NCI-H1092 treated with DMSO at 0.1 percent for 48 hours (cell line): ENCODE results near the gene SLC22A1.
A peak's percentile ranks its signal among the peaks of the same experiment; 100 is the strongest.
"Not testable (repeated sequence)": the region's sequence is repeated elsewhere in the genome, so short reads cannot be mapped to it uniquely, and the experiment has no call there.

ENCODE experiments used
- DNase-seq: peaks from one replicate; lab custom pipeline; 2025; lab: John Stamatoyannopoulos, UW

SLC22A1 gene

DNA sequence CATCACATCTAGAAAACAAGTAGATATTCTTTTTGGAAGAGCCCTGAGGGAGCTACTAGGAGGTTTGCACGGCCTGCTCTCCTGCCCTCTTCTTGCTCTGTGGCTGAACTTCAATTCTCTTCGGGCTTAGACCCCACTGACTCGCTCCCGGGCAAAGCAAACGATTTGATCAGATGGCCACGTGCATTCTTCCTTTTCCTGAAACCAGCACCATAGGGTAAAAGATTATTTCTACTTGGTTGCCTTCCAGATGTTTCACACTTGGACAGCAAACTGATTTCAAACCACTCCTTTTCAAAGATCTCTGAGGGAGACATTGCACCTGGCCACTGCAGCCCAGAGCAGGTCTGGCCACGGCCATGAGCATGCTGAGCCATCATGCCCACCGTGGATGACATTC, at the start of gene SLC22A1:
TSS of gene SLC22A1 (plus strand) at position 258 of the 400 bp plus-strand sequence. CDS start at position 379, 121 bp downstream.
- no peak for DNase-seq

DNA sequence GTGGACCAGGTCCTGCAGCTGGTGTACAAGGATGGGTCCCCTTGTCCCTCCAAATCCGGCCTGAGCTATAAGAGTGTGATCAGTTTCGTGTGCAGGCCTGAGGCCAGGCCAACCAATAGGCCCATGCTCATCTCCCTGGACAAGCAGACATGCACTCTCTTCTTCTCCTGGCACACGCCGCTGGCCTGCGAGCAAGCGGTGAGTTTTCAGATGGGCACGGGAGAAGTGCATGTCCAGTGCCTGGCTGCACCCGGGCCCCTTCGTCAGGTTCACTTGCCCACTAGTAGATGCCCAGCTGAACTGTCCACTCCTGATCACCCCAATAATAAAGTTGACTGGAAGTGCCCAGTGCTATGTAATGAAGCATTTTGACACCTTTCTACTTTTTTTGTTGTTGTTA, 48.3 kb upstream of the SLC22A1 start:
- DNase-seq: no peak

DNA sequence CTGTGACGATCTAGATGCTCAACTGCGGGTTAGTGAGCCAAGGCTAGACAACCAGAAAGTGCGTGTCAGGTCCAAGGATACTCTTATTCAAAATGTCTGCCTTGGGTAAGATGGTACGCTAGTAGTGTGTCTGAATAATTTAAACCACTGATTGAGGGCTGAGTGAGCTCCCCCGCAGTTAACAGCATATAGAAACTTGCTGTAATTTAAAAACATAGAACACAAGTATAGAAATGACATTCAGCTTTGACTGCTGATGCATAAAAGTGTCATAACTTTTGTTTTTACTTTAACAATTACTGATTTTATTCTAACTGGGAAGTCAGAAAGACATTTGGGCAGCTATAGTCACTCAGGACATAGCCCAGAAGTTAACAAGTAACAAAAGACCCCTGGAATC, 45.6 kb upstream of the SLC22A1 start:
- no peak for DNase-seq

DNA sequence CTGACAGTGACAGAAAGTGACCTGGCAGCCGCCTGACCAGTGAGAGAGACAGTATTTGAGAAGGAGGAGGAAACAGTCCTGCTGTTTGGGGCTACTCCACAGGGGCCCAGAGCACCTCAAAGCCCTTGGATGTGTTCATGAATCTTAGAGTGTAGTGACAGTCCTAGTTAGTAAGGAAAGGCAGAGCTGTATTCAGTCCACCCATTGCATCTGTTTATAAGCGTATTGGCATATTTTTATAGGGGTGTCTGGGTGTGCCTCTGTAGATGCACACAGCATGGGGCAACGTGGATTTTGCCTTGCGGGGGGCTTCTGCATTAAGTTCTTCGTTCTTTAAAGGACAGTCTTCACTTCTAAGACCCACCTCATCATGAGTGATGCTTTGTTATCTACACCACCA, 44.6 kb upstream of the SLC22A1 start:
- DNase-seq: no peak

DNA sequence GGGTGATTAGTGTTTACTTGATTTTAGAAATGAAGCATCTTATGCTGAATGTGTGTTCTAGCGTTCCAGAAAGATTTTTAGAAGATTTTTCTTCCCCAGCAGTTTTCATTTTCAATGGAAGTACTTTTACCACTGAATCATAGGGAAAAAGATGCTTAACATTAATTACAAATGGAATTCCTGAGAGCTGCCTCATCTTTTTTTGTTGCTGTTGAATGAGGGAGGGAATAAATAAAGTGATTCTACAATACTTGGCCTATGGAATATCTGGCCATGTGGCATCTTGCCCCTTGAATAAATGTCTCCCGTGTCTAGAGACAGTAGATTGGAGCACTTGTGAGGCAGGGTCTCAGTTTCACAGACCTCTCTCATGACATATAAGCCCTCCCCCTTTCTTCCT, 44.1 kb upstream of the SLC22A1 start:
- DNase-seq: no peak

DNA sequence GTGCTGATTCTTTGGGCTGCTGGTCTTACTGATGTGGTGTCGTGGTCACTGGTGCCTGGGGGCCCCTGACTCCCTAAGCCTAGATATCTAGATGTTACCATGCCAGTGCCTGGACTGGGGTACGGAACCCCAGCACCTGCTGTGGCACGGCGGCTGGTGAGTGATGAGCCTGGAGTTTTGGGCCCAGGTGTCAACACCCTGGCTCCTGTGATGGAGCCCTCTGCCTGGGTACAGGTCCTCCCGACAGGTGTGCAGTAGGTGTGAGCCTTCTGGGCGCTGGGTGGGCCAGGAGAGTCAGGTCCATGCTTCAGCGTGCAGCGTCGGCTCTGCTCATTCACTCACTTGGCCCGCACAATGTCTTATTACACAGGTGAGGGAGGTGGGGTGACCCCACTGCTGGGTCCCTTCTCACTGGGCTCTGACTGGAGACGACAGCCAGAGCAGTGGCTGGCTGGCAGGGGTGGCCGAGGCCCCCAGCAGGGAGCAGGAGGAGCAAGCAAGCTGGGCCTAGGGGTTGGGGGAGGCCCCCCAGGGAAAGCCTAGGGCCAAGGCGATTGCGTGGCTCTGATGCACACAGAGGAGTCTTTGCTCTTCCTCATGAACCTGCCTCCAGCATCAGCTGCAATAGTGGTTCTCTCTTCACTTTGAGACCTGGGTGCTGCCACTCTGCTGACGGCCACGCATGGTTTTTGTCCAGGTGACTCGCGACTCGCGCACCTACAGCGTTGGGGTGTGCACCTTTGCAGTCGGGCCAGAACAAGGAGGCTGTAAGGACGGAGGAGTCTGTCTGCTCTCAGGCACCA, 42.5 kb upstream of the SLC22A1 start:
- no peak for DNase-seq

DNA sequence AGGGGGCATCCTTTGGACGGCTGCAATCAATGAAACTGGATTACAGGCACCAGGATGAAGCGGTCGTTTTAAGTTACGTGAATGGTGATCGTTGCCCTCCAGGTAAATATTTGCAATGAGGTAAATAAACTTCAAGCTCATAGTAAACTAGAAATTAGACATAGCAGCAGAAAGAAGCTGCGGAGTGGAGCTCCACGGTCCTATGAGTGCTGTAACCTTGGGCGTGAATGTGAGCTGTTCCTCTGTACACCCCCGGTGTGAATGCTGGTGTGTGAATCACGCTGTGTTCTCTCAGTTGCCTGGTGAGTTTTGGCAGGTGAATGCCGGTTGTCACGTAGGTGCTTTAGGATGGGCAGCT, 42.0 kb upstream of the SLC22A1 start:
- no peak for DNase-seq

DNA sequence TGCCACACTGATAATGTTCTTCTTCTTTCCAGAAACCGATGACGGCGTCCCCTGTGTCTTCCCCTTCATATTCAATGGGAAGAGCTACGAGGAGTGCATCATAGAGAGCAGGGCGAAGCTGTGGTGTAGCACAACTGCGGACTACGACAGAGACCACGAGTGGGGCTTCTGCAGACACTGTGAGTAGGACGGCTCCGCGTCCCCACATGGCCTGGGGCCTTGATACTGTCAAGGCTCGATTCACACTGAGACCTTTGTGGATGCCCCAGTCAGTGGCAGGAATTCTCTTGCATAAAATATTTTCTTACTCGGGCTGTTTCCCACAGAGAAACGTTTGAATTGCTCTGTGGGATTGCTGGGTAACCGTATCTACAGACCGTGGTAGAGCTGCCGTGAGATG, 41.5 kb upstream of the SLC22A1 start:
- no peak for DNase-seq

DNA sequence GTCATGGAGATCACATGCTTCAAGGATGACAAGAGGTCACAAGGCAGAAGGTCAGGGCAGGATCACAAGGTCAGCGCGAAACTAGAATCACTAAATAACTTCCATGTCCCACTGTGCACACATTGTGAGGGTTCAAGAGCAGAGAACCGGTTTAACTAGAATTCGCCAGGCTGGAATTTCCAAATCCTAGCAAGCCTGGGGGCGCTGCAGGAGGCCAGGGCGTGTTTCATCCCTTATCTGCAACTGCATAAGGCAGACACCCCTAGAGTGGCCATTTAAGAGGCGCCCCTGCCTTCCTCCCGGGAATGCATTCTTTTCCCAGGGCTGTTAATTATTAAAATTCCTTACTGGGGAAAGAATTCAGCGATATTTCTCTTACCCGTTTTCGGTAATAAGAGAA, 40.2 kb upstream of the SLC22A1 start:
- DNase-seq: no peak

DNA sequence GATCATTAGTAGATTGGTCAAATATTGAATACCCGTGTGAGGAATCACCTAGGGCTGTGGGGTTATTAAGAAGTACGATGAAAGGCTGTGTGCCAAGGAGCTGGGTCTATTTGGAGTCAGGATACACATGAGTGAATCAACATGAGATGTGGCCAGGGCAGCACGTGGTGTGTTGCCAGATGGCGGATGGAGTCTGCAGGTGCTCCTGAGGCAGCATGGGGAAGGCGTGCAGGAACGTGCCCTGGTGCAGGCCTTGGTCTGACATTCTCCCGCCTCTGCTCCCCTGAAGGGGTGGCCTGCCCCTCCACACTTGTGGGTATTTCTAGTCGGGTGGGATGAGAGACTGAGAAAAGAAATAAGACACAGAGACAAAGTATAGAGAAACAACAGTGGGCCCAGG, 39.0 kb upstream of the SLC22A1 start:
- DNase-seq: no peak

DNA sequence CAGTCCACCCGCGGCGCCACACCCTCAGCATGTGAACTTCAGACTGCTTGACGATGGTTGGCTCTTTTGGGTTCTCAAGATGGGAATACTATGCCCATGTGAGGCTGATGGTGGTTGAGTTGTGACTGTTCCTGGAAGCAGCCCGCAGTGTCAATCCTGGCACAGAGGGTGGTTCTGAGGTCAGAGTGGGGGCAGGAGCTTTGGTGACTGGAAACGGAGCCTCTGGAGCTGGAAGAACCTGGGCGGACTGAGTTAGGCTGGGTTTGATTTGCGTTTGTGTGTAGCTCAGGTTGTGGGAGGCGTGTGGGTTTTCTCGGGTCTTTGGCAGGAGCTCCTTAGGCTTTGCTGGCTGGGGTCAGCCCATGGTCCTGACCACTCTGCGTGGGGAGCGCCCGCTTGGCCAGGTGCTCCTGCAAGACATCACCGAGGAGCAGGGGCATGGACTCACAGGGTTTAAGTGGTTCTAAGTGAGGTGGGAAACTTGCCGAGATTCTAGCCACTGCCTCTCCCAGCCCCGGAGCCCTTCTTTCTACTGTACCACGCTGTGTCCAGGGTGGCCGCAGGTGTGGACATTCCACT, 37.3 kb upstream of the SLC22A1 start:
- no peak for DNase-seq

DNA sequence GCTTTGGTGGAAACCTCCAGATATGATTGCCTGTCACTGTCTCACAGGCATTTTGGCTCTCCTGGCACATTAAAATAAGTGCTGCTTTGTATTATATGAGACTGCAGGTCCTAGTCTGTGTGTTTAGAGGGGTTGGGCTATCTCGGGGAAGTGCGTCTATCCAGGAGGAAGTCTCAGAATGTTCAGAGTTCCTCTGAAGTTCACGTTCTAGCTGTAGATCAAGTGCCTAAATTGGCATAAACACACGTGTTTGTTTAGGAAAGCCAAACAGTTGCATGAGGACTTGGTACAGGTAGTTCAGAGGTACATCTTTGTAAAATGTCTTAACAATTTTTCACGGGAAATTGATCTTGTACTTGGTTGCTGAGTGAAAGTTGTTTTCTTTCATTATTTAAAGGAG, 36.4 kb upstream of the SLC22A1 start:
- no peak for DNase-seq

DNA sequence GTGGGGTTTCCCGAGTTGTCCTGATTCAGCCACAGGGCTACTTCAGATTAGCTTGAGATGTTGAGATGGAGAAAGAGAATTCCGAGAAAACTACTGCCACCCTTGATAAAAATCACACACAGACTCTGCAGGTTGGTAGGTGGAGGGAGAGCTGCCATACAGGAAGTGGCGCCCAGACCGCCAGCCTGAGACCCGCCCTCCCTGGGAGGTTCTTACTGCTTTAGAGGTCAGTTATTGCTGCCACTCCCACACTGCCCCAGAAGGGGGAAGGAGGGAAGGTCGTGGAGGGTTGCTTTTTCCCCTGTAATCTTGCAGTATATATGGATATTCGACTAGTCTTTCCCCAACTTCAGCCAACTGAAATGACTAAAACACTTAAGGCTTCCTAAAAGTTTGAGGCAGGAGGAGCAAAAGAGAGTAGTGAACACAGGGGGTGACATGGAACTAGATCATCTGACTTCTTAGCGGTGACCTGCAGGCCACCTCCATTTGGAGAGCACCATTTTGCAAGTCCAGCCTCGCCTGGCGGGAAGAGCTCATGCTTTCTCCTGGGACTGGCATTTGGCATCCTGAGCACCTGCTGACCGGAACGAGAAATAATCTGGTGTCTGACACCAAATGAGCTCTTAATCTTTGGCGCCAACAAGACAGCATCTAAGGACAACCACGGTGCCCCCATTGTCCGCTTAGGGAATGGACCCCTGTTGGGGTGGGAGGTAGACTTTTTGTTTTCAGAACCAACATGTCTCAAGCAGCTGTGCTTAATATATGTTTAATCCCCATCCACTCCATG, 35.7 kb upstream of the SLC22A1 start:
- DNase-seq: no peak

DNA sequence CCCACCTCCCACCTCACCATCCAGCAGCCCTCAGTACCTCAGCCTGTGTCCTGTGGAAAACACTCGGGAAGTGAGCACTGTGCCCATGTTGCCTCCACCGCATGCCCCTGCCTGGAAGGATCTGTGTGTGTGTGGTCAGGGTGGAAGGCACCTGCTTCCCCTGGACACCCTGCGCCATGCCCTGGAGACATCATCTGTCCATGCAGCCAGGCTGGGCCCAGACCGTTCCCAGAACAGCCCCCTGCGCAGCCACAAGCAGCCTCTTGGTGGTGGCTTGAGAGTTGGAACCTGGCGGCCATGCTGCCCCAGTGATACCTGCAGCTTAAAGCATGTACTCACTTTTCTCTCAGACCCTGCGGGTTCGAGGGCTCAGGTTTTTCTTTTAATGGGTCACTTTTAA, 34.9 kb upstream of the SLC22A1 start:
- DNase-seq: no peak

DNA sequence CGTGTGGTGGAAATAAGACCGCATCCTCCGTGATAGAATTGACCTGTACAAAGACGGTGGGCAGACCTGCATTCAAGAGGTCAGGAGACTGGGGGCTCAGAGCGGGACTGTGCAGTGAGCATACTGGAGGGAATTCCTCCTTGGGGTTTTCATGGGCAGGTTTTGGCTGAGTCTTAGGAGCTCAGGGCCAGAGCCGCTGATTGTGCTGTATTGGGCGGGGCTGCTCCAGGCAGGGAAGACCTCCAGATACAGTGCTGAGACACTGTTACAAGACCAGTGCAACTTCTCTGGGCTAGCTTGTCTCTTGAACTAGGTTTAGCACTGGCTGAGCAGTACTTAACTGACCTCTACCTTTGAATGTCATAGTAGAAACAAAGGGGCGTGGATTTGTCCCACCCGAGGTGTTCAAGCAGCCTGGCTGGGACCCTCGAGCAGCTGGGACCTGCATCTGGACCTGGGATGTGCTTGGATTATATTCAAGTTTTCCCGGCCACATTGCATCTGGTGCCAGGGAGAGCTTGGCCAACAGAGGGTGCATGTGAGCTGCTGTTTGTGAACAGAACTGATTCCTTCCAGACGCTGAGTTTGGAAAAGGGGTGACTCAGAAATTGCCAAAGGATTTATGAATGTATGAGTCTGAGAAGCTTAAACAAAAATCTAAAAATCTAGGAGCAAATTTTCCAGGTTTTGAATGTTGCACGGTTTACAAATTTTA, 33.4 kb upstream of the SLC22A1 start:
- peak; percentile 12 for DNase-seq

DNA sequence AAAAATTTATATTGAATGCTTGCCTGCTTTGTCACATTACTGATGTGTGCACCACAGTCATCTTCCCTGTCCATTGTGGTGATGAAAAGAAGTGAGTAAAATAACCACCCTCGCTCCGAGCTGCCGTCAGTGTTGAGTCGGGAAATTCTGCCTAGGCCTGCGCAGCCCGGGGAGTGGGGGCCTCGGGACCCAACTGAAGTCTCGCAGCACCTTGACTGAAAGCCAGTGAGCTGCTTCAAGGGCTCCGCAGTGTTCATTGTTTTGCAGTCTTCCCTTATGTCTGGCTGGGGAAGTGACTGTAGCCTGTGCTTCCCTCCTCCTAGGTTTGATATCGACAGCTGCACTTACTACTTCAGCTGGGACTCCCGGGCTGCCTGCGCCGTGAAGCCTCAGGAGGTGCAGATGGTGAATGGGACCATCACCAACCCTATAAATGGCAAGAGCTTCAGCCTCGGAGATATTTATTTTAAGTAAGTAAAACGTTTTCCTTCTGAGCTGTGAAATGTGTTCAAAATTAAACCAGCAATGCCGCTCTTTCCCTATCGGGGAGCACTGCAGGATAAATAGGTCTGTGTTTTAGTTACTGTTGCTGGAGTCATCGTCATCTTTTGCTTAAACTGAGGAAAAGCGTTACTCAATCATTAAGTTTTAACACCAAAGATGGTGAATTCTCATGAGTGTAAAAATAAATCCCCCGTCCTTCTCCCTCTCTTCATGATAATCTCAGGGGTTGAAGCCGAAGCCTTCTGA, 32.7 kb upstream of the SLC22A1 start:
- no peak for DNase-seq

DNA sequence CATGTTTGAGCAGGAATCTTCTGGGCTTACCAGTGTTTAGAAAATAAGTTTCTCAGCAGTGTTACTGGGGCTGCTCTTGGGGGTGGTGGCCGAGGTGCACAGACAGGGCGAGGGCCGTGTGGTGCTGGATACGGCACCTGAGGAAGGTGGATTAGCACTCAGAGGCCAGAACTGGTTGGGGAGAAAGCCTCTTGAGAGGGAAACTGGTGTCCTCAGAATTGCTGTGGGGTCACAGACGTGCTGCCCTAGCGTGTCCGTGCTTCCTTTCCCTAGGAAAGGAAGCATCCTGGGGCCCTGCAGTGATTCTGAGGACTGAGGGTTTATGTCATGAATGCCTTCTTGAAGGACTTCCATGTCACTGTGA, 32.1 kb upstream of the SLC22A1 start:
- DNase-seq: no peak

DNA sequence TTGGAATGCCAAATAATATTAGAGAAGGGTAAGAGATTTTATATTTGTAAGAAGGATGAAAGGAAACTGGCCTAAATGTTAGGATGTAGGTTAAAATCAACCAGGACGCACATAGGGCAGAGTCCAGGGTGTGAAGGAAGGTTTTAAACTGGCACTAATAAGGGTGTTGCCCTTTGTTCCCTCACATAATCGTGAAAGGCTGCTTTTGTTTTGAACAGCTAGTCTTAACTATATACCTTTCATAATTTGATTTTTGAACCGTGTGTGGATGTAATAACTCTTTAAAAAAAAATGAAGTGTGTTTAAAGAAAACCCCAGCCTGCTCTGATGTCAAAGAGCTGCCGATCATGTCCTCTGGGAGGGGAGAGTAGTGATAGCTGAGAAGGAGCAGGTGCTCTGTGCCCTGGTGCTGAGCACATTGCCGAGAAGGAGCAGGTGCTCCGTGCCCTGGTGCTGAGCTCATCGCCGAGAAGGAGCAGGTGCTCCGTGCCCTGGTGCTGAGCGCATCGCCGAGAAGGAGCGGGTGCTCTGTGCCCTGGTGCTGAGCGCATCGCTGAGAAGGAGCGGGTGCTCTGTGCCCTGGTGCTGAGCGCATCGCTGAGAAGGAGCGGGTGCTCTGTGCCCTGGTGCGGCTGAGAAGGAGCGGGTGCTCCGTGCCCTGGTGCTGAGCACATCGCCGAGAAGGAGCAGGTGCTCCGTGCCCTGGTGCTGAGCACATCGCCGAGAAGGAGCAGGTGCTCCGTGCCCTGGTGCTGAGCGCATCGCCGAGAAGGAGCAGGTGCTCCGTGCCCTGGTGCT, 31.0 kb upstream of the SLC22A1 start:
- not testable (repeated sequence) for DNase-seq

DNA sequence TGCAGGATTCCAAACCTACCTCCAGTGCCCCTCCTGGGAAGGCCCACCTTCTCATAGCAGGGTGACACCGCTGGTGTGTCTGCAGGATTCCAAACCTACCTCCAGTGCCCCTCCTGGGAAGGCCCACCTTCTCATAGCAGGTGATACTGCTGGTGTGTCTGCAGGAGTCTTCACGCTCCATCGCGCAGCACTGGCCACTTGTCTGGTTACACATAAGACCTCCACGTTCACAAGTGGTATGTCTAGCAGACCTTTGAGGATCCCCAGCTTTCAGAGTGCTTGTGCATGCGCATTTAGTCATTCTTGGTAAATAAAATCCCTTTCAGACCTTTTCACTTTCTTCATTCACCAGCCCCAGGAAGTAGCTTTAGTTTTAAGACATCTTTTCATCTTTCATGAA, 29.4 kb upstream of the SLC22A1 start:
- not testable (repeated sequence) for DNase-seq

DNA sequence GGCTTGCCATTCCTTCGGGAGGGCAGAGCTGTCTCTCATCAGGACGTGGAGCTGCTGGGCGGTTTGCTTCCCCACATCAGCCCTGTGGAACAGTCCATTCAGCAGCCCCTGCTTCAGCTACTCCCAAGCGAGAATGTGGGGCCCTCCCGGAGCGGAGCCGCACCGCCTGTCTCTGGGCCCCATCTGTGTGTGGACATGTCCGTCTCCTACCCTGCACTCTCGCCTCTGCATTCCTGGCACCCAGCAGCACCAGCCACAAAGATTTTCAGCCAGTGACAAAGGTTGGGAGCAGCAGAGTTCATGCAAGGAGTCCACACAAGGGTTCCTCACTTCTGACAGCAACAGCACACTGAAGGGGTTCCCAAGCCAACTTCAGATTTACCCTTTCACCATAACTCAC, 29.0 kb upstream of the SLC22A1 start:
- DNase-seq: no peak

DNA sequence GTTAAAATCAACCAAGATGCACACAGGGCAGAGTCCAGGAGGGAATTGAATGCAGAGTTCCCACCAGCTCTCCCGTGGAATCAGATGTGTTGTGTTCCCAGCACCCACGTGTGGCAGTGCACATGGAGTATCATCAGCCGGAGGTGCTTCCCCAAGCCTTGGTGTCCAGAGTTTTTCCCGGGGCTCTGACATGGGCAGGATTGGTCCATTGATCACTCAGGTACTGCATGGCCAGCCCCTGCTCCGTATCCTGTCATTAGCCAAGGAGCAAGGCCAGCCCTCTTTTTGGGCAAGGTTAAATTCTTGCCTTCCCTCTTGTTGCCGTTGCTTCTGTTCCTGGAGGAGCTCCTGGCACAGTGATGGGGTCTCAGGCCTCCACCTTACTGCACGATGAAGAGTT, 28.6 kb upstream of the SLC22A1 start:
- no peak for DNase-seq
